HG02885 (cell line): Measurements from ENCODE around the gene PIEZO2.
A peak's percentile ranks its signal among the peaks of the same experiment; 100 is the strongest.
"Not testable (repeated sequence)": the region's sequence is repeated elsewhere in the genome, so short reads cannot be mapped to it uniquely, and the experiment has no call there.

Source experiments
- ATAC-seq: cut with Tn5 transposase; IDR thresholded peaks from one replicate; pipeline ENCODE4 v1.9.1; 2021; ENCODE audit warnings: mild to moderate bottlenecking; ENCODE audit not compliant: unreplicated experiment, poor library complexity

PIEZO2 gene

GRCh38 chr18:10936176-10937053, 213.0 kb downstream of the PIEZO2 start:
- ATAC-seq = no peak

DNA sequence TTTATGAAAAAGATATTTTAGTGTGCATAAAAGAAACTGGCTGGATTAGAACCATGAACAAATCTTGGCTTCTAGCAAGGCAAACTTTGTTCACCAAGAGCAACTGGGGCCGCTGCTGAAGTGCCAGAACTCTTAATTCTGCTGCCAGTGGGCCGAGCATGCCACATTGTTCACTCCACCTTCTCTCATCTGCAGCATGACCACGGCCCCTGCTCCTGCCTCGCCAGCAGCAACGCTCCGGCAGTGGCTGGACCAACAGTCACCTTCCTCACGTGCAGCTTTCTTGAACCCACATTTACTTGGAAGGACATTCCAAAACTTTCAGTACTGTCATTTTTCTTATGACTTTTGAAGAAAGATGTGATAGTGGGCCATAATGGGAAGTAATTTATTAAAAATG, 213.8 kb downstream of the PIEZO2 start:
- ATAC-seq = no peak

- not testable (repeated sequence) for ATAC-seq
These were observed 215.7 kb downstream of the PIEZO2 start for GRCh38 chr18:10933648-10934047.

- ATAC-seq = no peak
These were observed 219.3 kb downstream of the PIEZO2 start for GRCh38 chr18:10930076-10930475.

DNA sequence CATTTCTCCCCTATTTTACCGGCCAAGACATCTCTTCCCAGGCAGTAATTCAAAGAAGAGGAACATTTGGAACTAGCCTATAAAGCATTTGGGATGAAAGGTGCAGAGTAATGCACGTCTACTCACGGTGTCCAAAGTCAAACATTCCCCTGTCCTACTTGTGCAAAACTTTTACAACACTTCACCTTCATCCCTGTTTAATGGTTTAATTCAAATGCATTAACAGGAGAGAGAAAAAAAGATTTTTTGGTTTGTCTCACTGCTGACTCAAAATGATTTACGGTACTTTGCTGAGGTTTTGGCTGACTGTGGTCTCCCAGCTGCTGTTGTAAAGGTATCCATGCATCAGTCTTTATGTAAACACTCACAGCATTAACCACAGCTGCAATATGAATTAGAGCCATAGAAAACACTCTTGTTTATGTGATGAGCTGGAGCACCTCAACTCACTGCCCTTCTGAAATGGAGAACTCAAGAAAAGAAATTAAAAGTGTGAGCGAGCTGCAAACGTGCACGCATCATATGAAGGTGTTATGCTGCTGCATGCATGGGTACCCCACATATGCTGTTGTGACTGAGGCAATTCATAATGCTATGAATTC, 220.5 kb downstream of the PIEZO2 start:
- peak; percentile 82 for ATAC-seq

DNA sequence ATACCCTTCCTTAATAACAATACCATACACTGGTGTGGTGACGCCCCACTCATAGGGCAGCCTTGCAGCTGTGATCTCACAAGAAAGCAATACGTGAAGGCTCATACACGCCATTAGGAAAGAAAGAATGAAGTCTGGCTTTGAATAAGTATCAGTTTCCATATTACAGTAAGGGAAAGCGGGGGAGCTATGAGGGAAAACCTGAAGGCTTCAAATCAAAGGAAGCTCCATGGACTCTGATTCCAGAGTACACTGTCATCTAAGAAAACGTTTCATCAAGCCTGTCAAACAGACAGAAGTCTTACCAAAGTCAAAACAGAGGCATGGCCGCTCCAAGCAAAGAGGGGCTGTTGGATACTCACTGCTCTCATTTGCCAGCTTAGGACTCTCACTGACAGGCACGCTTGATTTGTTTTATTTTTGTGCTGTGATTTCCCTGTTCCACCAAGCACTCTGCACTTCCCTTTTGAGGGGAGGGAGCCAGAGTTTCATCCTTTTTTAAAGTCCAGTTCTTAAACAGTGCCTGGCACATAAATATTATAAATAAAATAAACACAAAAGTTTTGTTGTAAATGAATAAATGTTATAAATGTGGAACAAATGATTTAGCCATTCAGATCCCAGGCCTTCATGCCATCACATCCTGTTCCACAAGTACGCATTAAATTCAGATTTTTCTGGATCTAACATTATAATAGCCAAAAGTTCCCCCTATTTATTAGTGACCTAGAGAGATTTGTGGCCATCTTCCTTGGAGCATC, 221.2 kb downstream of the PIEZO2 start:
- peak; percentile 63 for ATAC-seq

GRCh38 chr18:10927286-10927992, 221.9 kb downstream of the PIEZO2 start:
- no peak for ATAC-seq

GRCh38 chr18:10926621-10927161, 222.7 kb downstream of the PIEZO2 start:
- ATAC-seq = peak; percentile 43

DNA sequence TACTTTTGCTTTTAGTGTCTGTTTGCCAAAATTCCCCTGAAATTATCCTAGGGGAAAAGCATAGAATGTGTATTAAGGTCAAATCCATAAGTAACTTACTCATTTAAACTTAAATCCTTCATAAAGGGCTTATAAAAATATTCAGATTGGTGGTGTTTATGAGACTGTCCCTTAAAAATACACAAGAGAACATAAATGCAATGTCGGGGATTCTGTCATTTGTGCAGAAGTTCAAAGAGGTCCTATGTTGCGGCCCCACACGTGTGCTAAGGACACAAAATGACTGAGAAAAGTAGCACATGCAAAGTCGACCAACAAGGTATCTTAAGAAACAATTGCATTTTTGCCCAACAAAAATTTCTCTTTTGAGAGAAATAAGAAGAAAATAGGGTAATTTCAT, 225.1 kb downstream of the PIEZO2 start:
- no peak for ATAC-seq

GRCh38 chr18:10923551-10924070, 225.8 kb downstream of the PIEZO2 start:
- no peak for ATAC-seq

DNA sequence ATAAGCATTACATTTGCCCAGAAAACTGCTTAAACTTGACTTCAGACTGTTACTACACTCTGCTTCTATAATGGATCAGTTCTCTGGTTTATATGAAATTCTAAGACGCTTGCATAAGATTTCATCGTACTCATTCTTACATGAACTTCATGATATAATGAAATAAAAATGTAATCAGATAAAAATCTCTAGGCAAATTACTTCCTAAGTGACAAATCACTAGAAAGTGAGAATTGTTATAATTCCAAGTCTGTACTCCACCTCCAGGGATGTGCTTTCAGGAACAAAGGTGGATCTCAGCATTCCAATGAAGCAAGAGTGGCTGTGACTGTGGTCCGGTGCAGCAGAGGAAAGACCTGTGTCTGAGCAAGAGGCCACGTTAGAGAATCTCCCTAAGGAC, 226.2 kb downstream of the PIEZO2 start:
- ATAC-seq = no peak

DNA sequence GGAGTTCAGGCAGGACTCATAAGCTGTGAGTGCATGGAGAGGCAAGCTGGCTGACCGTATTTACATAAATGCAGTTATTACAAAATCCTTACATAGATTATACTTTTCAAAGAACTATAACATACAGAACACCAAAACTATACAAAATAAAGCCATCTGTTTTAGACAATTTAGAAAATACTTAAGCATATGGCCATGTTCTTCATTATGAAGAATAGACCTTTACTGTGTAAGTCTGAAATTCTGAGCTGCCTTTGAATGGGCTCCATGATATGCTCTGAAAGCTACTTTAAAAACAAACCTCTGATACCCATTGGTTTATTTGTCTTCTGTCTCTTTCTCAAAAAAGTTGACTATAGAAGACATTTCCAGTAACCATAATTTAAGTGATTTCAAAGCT, 226.7 kb downstream of the PIEZO2 start:
- not testable (repeated sequence) for ATAC-seq

GRCh38 chr18:10920309-10920708, 229.1 kb downstream of the PIEZO2 start:
- not testable (repeated sequence) for ATAC-seq

- no peak for ATAC-seq
These were observed 229.5 kb downstream of the PIEZO2 start for GRCh38 chr18:10919851-10920250.

- no peak for ATAC-seq
These were observed 232.5 kb downstream of the PIEZO2 start for GRCh38 chr18:10916865-10917264.

DNA sequence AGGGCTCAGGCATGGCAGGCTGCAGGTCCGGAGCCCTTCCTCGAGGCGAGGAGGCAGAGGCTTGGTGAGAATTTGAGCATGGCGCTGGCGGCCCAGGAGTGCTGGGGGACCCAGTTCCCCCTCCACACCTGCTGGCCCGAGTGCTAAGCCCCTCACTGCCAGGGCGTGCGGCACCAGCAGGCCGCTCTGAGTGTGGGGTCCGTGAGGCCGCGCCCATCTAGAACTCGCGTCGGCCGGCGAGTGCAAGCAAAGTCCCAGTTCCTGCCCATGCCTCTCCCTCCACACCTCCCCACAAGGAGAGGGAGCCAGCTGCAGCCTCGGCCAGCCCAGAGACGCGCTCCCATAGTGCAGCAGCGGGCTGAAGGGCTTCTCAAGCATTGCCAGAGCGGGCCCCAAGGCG, 233.0 kb downstream of the PIEZO2 start:
- no peak for ATAC-seq

- ATAC-seq = not testable (repeated sequence)
These were observed 233.6 kb downstream of the PIEZO2 start for GRCh38 chr18:10915748-10916147.

GRCh38 chr18:10914610-10915009, 234.8 kb downstream of the PIEZO2 start:
- ATAC-seq = not testable (repeated sequence)

GRCh38 chr18:10913919-10914318, 235.4 kb downstream of the PIEZO2 start:
- no peak for ATAC-seq
